Limb (tissue), 2 donors: ENCODE results near the gene CNNM2.

ENCODE experiments used
- DNase-seq, 2 donors: peaks; one replicate each; pipeline ENCODE4 v3.0.0-alpha.2; 2016; ENCODE audit errors: extremely low spot score in 2 of 2

The CNNM2 gene

DNA sequence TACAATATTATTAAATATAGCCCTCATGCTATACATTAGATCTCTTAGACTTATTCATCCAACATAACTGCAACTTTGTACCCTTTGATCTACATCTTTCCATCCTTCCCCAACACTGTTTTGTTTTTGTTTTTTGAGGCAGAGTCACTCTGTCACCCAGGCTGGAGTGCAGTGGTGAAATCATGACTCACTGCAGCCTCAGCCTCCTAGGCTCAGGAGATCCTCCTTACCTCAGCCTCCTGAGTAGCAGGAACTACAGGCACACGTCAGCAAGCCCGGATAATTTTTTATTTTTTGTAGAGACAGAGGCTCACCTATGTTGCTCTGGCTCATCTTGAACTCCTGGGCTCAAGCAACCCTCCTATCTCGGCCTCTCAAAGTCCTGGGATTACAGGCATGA is 221.7 kb downstream of the CNNM2 start:
- no peak for DNase-seq
